Measurements from ENCODE around the gene C5AR1. TPM values are rescaled to one million over a fixed set of nuclear protein-coding genes. Genes with fewer than 3 reads are reported as not detected.

C5AR1 gene
- total RNA-seq, 6 experiments from 2014 or later = 0.24 to 0.95 (median 0.35) TPM

GRCh38 chr19:47310819-47311218 lies 1.2 kb downstream of the C5AR1 start:
- Mint-ChIP-seq H3K27me3 (ENCODE audit: insufficient read depth) (peaks cover under 1% of the 10 kb centered on the region; the same call in 1 of the 2 replicates), H3K4me3 (no peak overlapping the region), H3K9me3 (no peaks in the 10 kb centered on the region; the same call in 1 of the 2 replicates), H3K36me3 (ENCODE audit: low read depth) (0 out of 2 replicates have a peak, but pooled peaks cover 4% of the 10 kb centered on the region), H3K4me1 (ENCODE audit: low read depth) (peaks cover 20% of the 10 kb centered on the region), H3K27ac (no peak overlapping the region)
- no peak for DNase-seq
- TF ChIP-seq, protein P1, sequence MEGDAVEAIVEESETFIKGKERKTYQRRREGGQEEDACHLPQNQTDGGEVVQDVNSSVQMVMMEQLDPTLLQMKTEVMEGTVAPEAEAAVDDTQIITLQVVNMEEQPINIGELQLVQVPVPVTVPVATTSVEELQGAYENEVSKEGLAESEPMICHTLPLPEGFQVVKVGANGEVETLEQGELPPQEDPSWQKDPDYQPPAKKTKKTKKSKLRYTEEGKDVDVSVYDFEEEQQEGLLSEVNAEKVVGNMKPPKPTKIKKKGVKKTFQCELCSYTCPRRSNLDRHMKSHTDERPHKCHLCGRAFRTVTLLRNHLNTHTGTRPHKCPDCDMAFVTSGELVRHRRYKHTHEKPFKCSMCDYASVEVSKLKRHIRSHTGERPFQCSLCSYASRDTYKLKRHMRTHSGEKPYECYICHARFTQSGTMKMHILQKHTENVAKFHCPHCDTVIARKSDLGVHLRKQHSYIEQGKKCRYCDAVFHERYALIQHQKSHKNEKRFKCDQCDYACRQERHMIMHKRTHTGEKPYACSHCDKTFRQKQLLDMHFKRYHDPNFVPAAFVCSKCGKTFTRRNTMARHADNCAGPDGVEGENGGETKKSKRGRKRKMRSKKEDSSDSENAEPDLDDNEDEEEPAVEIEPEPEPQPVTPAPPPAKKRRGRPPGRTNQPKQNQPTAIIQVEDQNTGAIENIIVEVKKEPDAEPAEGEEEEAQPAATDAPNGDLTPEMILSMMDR (IDR thresholded peaks at IDR 0.05) = no peak

- 0 out of 2 replicates have a peak, but pooled peaks cover 4% of the 10 kb centered on the region for H3K36me3 Mint-ChIP-seq (ENCODE audit: low read depth)
- no peak overlapping the region for H3K4me3 Mint-ChIP-seq
- H3K4me1 Mint-ChIP-seq (ENCODE audit: low read depth) = peaks cover 17% of the 10 kb centered on the region
- H3K27ac Mint-ChIP-seq = no peak overlapping the region
- no peak for DNase-seq
- H3K9me3 Mint-ChIP-seq = no peaks in the 10 kb centered on the region; the same call in 1 of the 2 replicates
- TF ChIP-seq, protein P1 (IDR thresholded peaks at IDR 0.05) = no peak
- peaks cover 2% of the 10 kb centered on the region for H3K27me3 Mint-ChIP-seq (ENCODE audit: insufficient read depth)
These were observed 2.8 kb downstream of the C5AR1 start for GRCh38 chr19:47312366-47313006.

GRCh38 chr19:47313754-47314295 lies 4.2 kb downstream of the C5AR1 start:
- no peaks in the 10 kb centered on the region; the same call in 1 of the 2 replicates for H3K9me3 Mint-ChIP-seq
- peaks cover 4% of the 10 kb centered on the region for H3K27me3 Mint-ChIP-seq (ENCODE audit: insufficient read depth)
- TF ChIP-seq, protein P1 (IDR thresholded peaks at IDR 0.05) = no peak
- H3K4me1 Mint-ChIP-seq (ENCODE audit: low read depth) = peaks cover 17% of the 10 kb centered on the region
- H3K27ac Mint-ChIP-seq = no peak overlapping the region
- no peak for DNase-seq
- 0 out of 2 replicates have a peak, but pooled peaks cover 4% of the 10 kb centered on the region for H3K36me3 Mint-ChIP-seq (ENCODE audit: low read depth)
- H3K4me3 Mint-ChIP-seq = no peak overlapping the region

- TF ChIP-seq, protein P1 (IDR thresholded peaks at IDR 0.05) = no peak
- no peaks in the 10 kb centered on the region; the same call in 1 of the 2 replicates for H3K9me3 Mint-ChIP-seq
- peak overlapping the region; percentile 86 for H3K27ac Mint-ChIP-seq
- 0 out of 2 replicates have a peak, but pooled peaks cover 4% of the 10 kb centered on the region for H3K36me3 Mint-ChIP-seq (ENCODE audit: low read depth)
- H3K4me3 Mint-ChIP-seq = peak overlapping the region; percentile 42
- DNase-seq = peak; percentile 85
- peaks cover 4% of the 10 kb centered on the region for H3K27me3 Mint-ChIP-seq (ENCODE audit: insufficient read depth)
- peaks cover 17% of the 10 kb centered on the region for H3K4me1 Mint-ChIP-seq (ENCODE audit: low read depth)
These were observed 5.6 kb downstream of the C5AR1 start for GRCh38 chr19:47315125-47315821.

DNA sequence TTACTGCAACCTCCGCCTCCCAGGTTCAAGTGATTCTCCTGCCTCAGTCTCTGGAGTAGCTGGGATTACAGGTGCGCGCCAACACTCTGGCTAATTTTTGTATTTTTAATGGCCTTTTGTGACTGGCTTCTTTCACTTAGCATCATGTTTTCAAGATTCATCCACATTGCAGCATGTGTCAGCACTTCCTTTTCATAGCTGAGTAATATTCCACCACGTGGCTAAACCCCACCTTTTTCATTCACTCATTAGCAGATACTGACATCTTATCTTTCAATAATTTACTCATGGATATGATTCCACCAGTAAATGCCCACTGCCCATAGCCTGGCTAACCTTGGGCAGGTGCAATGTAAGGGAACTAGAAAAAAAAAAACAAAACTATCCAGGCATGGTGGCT lies 6.9 kb downstream of the C5AR1 start:
- H3K4me3 Mint-ChIP-seq = no peak overlapping the region
- H3K36me3 Mint-ChIP-seq (ENCODE audit: low read depth) = 0 out of 2 replicates have a peak, but pooled peaks cover 4% of the 10 kb centered on the region
- H3K27ac Mint-ChIP-seq = no peak overlapping the region
- H3K27me3 Mint-ChIP-seq (ENCODE audit: insufficient read depth) = peaks cover 4% of the 10 kb centered on the region
- no peak for DNase-seq
- peaks cover 17% of the 10 kb centered on the region for H3K4me1 Mint-ChIP-seq (ENCODE audit: low read depth)
- H3K9me3 Mint-ChIP-seq = no peaks in the 10 kb centered on the region; the same call in 1 of the 2 replicates
- TF ChIP-seq, protein P1 (IDR thresholded peaks at IDR 0.05) = no peak

All from HFFc6 (cell line).